Ovary (tissue), 9 donors: ENCODE data around the gene DEAF1. TPM values are rescaled to one million over a fixed set of nuclear protein-coding genes. Genes with fewer than 3 reads are reported as not detected.
"Not testable (repeated sequence)": the region's sequence is repeated elsewhere in the genome, so short reads cannot be mapped to it uniquely, and the experiment has no call there.

ENCODE experiments used
- DNase-seq, 5 donors: peaks; one replicate each; pipeline ENCODE4 v3.0.0-alpha.2; 2019 to 2020
- H3K27ac ChIP-seq, 2 donors: fragments of 200-600 bp; one replicate each; pipeline versions ENCODE4 v1.5.1 to v1.8.0; 2019 to 2022
- H3K27me3 ChIP-seq: fragments of 200-600 bp; one replicate; pipeline ENCODE4 v1.8.0; 2022
- H3K36me3 ChIP-seq: fragments of 200-600 bp; sonication (generic); one replicate; pipeline ENCODE4 v1.5.1; 2019
- H3K4me1 ChIP-seq: one replicate; pipeline ENCODE4 v1.8.1; 2013; ENCODE audit warnings: mild to moderate bottlenecking, moderate library complexity; ENCODE audit not compliant: insufficient read depth
- H3K4me3 ChIP-seq: fragments of 200-600 bp; sonication (generic); one replicate; pipeline ENCODE4 v1.5.1; 2017
- H3K9me3 ChIP-seq, 2 donors: fragments of 200-600 bp in 1 of 2; sonication (generic) in 1 of 2; one replicate each; pipeline versions ENCODE4 v1.5.1 to v1.8.1; 2013 to 2019; ENCODE audit warnings: mild to moderate bottlenecking in 1 of 2, moderate library complexity in 1 of 2
- CTCF ChIP-seq, 3 donors: fragments of 450-650 bp in 2 of 3; fragments of 200-600 bp in 1 of 3; IDR thresholded peaks; one replicate each; pipeline versions ENCODE4 v1.5.1 to v1.8.0; 2016 to 2022; ENCODE audit warnings: antibody characterized with exemption in 3 of 3, mild to moderate bottlenecking in 1 of 3
- EP300 ChIP-seq: sonication (generic); formaldehyde crosslinking; IDR thresholded peaks from one replicate; pipeline ENCODE4 v1.6.1; 2017; ENCODE audit warnings: antibody characterized with exemption
- POLR2A ChIP-seq: fragments of 450-650 bp; IDR thresholded peaks from one replicate; pipeline ENCODE4 v1.6.1; 2017; ENCODE audit warnings: antibody characterized with exemption, mild to moderate bottlenecking, moderate library complexity
- WGBS, 3 donors: extraction: QIAGEN DNeasy Blood & Tissue Kit in 1 of 3; methylation state at CpG; one replicate each; pipeline versions ENCODE4 v1.1.5 to v1.1.7; 2013 to 2017; 5-methylcytosine and 5-hydroxymethylcytosine counted together
- intact Hi-C, 4 donors: fragments of 100-400 bp; cut with DNase I; formaldehyde crosslinking; loops; one replicate each; pipeline versions ENCODE4 v1.11.0 to v1.15.1; 2022 to 2023
- polyA plus RNA-seq, 2 donors: library from polyadenylated mRNA; stranded (reverse); fragments of 200-250 nt in 1 of 2; fragments of 350-450 nt in 1 of 2; fragmentation: Illumina TruSeq in 1 of 2; extraction: RNeasy Lipid Tissue Mini Kit (QIAGEN cat#74804) in 1 of 2; gene quantifications; one replicate each; pipeline ENCODE4 v1.2.3, GENCODE V29; 2013 to 2014
- total RNA-seq, 7 donors: library from RNA; depleted of rRNA in 2 of 7; stranded (reverse); fragments of >200 nt in 2 of 7; fragmentation: NEBNext Ultra II Directional in 3 of 7; extraction: Animal tissue kit (Norgen Biotek cat#: 25700) in 3 of 7; gene quantifications; one replicate each; pipeline versions ENCODE4 v1.1.0 to v1.2.4, GENCODE V29; 2016 to 2023
- donor health status: DM: no; HTN: no; CAD: no; lungs with moderate emphysema.
- donor health status: DM: no; HTN: no; CAD: no.
- donor health status: Bipolar disorder and iron deficiency.
- donor health status: DM: yes; HTN: yes; CAD: no.
- donor health status: DM: no; HTN: no; CAD: no.
- donor health status: DM: yes; HTN: yes; CAD: no.

Gene DEAF1
- total and polyA plus RNA-seq, 9 donors = 10.2 to 43.4 (median 28.6) TPM

DNA sequence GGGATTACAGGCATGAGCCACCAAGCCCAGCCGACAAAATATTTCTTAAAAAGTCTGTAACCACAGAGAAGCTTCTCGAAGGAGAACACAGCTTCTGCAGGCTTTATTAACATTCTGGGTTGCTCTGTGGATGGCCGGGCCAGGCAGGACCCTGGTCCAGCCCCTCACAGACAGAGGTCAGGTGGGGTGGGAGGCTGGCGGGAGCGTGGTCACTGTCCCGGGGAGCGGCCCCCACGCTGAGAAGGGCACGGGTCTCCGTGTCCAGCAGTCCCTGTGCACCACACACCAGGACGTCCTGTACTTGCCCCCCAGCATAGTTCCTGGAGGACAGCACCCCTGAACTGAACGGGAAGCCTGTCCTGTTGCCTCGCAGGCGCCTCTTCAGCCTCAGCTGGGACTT lies 38.6 kb downstream of the DEAF1 start:
- Histone ChIP-seq H3K27ac (no peak overlapping the region), H3K27me3 (no peaks in the 10 kb centered on the region), H3K4me3 (no peak overlapping the region), H3K36me3 (no peaks in the 10 kb centered on the region), H3K4me1 (no peaks in the 10 kb centered on the region), H3K9me3 (no peaks in the 10 kb centered on the region)
- WGBS, 3 donors = 84 to 87% (median 85%) methylated on average over 14 of the region's 14 CpGs
- DNase-seq = no peak
- intact Hi-C loops = no loop called here
- TF ChIP-seq CTCF (IDR thresholded peaks at IDR 0.05) = no peak
- no peak for TF ChIP-seq EP300
- no peak for TF ChIP-seq POLR2A

DNA sequence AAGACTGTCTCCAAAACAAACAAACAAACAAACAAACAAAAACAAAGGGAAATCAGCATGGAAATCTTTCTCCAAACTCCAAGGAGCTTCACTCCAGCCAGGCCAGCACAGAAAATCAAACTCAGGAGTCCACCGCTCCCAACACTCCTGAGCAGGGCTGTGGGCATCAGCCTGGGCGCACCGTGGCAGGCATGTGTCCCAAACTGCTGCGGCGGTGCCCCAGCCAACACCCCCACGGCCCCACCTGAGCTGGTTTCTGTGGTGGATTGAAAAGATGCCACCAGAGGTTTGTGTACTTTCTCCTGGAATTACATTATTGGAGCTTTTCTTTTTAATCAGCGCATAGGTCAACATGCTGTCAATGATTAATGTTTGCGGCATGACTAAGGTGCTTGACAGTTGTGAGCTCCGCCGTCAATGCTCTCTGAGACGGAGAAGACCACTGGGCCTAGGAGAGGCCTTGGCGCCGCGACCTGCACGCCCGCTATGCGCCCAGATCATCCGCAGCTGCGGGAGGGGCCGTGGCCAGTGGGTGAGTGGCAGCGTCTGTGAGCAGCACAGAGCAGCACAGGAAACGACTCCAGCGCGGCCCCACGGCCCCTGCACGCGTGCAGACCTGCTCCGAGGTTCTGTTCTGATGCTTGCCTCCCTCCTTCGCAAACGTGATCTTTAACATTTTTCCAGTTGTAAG lies 39.8 kb downstream of the DEAF1 start:
- 88 to 91% (median 90%) methylated on average over 30 of the region's 30 CpGs for WGBS, 3 donors
- H3K9me3 ChIP-seq = no peaks in the 10 kb centered on the region
- H3K27ac ChIP-seq = no peak overlapping the region
- no peak for TF ChIP-seq CTCF (IDR thresholded peaks at IDR 0.05)
- TF ChIP-seq POLR2A = no peak
- no peak for TF ChIP-seq EP300
- no peaks in the 10 kb centered on the region for H3K36me3 ChIP-seq
- H3K27me3 ChIP-seq = no peaks in the 10 kb centered on the region
- intact Hi-C loops = no loop called here
- no peaks in the 10 kb centered on the region for H3K4me1 ChIP-seq
- DNase-seq = no peak
- no peak overlapping the region for H3K4me3 ChIP-seq

GRCh38 chr11:654444-654843 lies 40.6 kb downstream of the DEAF1 start:
- H3K4me1 ChIP-seq, H3K4me3 ChIP-seq, H3K27me3 ChIP-seq, intact Hi-C loops, H3K9me3 ChIP-seq, DNase-seq, H3K27ac ChIP-seq, H3K36me3 ChIP-seq: not testable (repeated sequence)
- 89 to 94% (median 90%) methylated on average over 12 of the region's 12 CpGs for WGBS, 3 donors

DNA sequence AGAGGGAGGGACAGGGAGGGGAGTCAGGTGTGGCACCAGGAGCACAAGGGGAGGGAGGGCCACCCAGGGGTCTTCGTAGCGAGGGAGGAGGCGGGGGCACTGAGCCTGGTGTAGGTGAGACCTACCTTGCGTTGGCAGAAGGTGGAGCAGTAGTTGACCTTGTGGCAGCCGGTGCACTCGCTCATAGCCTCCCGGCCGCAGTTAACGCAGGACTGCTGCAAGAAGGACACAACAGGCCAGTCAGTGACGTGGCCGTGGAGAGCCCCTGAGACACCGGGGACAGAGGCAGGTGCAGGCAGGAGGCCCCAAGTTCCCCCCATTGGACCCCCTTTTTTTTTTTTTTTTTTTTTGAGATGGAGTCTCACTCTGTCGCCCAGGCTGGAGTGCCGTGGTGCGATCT lies 41.2 kb downstream of the DEAF1 start:
- Histone ChIP-seq H3K4me1 (no peaks in the 10 kb centered on the region), H3K27me3 (no peaks in the 10 kb centered on the region), H3K36me3 (no peaks in the 10 kb centered on the region), H3K9me3 (no peaks in the 10 kb centered on the region), H3K27ac (no peak overlapping the region), H3K4me3 (no peak overlapping the region)
- WGBS, 3 donors = 88 to 92% (median 89%) methylated on average over 15 of the region's 15 CpGs
- TF ChIP-seq POLR2A = no peak
- no peak for TF ChIP-seq CTCF (IDR thresholded peaks at IDR 0.05)
- intact Hi-C loops = no loop called here
- no peak for DNase-seq

- H3K27ac ChIP-seq, DNase-seq, H3K4me1 ChIP-seq, H3K9me3 ChIP-seq, H3K27me3 ChIP-seq, H3K36me3 ChIP-seq, intact Hi-C loops, H3K4me3 ChIP-seq: not testable (repeated sequence)
- WGBS, 3 donors = 87 to 91% (median 89%) methylated on average over 14 of the region's 14 CpGs
Observed at GRCh38 chr11:653136-653535, 41.9 kb downstream of the DEAF1 start.
